Fibroblast of skin of right biceps (primary cell): ENCODE data around the gene SERP2.

Experiments used
- DNase-seq: peaks from one replicate; pipeline ENCODE4 v3.0.0-alpha.2; 2013

Gene SERP2

GRCh38 chr13:44436589-44437337 is 63.1 kb downstream of the SERP2 start:
- DNase-seq, result peak; percentile 94

DNA sequence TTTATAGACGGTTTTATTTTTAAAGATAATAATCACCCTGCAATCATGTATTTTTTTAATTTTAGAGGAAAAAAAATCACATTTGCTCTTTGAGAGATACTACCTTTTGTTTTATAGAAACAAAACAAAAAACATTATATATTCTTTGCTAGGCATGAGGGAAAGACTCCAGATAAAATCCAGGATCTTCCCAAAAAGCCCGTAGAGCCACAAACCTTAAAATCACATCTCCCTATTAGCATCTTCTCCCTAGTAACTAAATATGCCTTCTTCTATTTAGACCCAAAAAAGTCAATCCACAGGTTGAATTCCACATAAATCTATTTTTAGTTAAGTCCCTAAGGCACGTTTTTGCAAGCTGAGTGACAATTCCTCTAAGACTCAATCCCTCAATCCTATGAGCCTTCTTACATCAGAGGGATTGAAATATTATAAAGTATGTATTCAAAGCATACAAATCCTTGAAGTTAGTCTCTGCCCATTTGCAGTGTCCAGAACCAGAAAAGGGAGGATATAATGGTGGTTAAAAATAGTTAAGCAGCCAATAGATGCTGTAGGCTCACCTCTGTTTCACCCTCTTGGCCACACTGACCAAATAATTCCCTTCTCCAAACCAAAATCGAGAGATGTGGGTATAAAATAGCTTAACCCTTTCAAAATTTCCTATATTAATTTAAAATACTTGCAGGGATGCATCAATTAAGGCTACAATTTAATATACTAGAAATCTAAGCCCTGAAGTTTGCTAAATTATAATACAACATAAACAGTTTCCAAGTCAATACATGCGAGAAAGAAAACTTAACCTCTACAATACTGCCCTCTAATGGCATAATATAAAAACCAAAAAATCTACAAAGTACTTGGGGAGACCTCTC is 64.0 kb downstream of the SERP2 start:
- DNase-seq, result peak; percentile 49

- no peak for DNase-seq
Observed at GRCh38 chr13:44438234-44438579, 64.6 kb downstream of the SERP2 start.

DNA sequence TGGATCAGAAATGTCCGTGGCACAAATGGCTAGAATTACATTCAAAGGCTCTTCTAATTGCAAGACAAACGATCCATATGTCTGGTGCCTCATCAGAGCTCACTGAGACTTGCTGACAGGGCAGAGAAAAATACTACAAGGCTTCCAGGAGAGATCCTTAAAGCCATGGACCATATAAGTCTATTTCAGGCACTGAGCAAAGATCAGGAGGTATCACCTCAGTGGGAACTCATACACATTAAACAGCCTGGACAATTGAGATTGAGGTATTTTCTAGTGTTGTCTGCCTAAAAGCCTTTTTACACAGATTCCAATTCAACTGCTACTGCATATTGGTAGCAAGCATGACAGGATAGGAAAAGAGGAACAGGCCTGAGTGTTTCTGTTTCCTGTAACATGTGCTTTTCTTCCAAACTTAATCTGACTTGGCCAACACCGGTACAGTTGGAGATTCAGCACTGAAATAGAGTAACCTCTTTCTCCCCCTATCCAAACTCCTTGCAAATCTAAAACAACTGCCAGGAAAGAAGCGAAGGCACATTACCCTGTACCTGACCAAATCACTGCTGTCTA is 65.9 kb downstream of the SERP2 start:
- no peak for DNase-seq

- no peak for DNase-seq
Observed at GRCh38 chr13:44440046-44440608, 66.5 kb downstream of the SERP2 start.
